Activated naive CD8-positive, alpha-beta T cell treated with anti-CD3 and anti-CD28 coated beads, Interleukin-2, amount 50 U/mL, for 24 hours (primary cell): ENCODE measurements around the gene MTMR10.

Experiments
- ATAC-seq: fragments of 150-1000 bp; cut with Tn5 transposase; one replicate; pipeline ENCODE4 v1.10.0; 2021
- DNase-seq: peaks from one replicate; pipeline ENCODE4 v3.0.0; 2021
- H3K27ac Mint-ChIP-seq: one replicate; pipeline ENCODE4 v1.8.0; 2021; ENCODE audit warnings: mild to moderate bottlenecking, mixed read lengths
- H3K27me3 Mint-ChIP-seq: one replicate; pipeline ENCODE4 v1.8.0; 2021; ENCODE audit warnings: mixed read lengths
- H3K36me3 Mint-ChIP-seq: one replicate; pipeline ENCODE4 v1.8.0; 2021; ENCODE audit warnings: low read depth, mixed read lengths
- H3K4me1 Mint-ChIP-seq: one replicate; pipeline ENCODE4 v1.8.0; 2021; ENCODE audit warnings: mixed read lengths
- H3K4me3 Mint-ChIP-seq: one replicate; pipeline ENCODE4 v1.8.0; 2021; ENCODE audit warnings: mild to moderate bottlenecking, moderate library complexity, mixed read lengths
- H3K9me3 Mint-ChIP-seq: one replicate; pipeline ENCODE4 v1.8.0; 2021; ENCODE audit warnings: mixed read lengths

The MTMR10 gene

DNA sequence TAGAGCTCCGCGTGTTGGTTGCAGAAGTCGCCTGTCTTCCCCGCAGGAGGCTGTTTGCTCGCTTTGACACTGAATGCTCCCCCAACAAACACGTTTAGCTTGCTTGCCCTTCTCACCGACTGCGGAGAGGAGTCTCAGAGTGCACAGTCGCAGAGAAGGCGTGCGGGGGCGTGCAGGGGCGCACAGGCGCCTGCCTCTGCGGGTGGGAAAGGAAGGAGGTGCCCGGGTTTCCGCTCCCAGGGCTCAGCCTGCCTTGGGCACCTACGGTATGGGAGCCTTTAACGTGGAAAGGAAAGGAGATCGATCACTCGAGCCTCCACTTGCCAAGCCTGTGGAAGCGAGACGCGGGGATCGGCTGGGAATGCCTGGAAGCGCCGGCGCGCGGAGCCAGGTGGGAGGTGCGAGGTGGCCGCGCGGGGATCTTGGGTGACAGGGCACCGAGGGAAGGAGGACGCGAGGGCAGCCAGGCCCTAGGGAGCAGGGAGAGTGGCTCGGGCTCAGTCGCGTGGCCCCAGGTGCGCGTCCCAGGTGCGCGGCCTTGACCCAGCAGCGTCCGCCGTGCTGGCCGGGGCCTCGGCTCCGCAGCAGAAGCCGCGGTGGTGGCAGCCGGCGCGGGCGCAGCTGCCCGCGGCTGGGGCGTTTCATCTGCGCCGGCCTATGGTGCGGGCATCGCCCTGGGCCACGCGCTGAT is 87.8 kb downstream of the MTMR10 start, which contains the start of gene FAN1:
TSS of gene FAN1 (plus strand) at position 419 of the 691 bp plus-strand sequence. CDS start 749 bp downstream, outside the sequence.
- Mint-ChIP-seq H3K27ac (peak within 1 kb of the TSS; percentile 80), H3K36me3 (peaks cover 33% of the 10 kb centered on the region), H3K27me3 (peaks cover 2% of the 10 kb centered on the region), H3K4me3 (peak within 1 kb of the TSS; percentile 85), H3K4me1 (peaks cover 37% of the 10 kb centered on the region), H3K9me3 (peaks cover 5% of the 10 kb centered on the region)
- ATAC-seq (peak; percentile 92), DNase-seq (peak; percentile 78)

DNA sequence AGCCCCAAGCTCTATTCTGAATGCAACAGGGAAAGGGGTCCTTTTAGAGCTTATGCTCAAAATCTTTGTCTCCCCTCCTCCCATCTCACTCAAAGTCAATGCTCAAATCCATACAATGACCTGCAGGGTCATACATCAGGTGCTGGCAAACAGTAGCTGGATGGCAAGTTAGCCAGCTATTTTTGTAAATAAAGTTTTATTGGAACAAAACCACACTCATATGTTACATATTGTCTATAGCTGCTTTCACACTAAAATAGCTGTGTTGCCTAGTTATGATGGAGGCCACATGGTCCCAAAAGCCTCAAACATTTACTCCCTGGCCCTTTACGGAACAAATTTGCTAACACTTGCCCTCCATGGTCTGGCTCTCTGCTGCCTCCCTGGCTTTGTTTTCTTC is 89.5 kb downstream of the MTMR10 start:
- H3K4me3 Mint-ChIP-seq = no peak overlapping the region
- H3K27ac Mint-ChIP-seq = no peak overlapping the region
- ATAC-seq (no peak), DNase-seq (no peak)
- peaks cover 25% of the 10 kb centered on the region for H3K36me3 Mint-ChIP-seq
- H3K27me3 Mint-ChIP-seq = peaks cover 2% of the 10 kb centered on the region
- H3K9me3 Mint-ChIP-seq = peaks cover 5% of the 10 kb centered on the region
- H3K4me1 Mint-ChIP-seq = peaks cover 34% of the 10 kb centered on the region

DNA sequence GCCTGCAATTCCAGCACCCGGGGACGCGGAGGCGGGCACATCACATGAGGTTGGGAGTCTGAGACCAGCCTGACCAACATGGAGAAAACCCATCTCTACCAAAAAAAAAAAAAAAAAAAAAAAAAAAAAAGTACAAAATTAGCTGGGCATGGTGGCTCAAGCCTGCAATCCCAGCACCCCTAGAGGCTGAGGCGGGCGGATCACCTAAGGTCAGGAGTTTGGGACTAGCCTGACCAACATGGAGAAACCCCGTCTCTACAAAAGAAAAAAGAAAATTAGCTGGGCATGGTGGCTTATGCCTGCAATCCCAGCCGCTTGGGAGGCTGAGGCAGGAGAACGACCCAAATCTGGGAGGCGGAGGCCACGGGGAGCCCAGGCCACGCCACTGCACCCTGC is 95.2 kb downstream of the MTMR10 start:
- Mint-ChIP-seq H3K4me1 (peaks cover 6% of the 10 kb centered on the region), H3K27ac (no peak overlapping the region)
- no peak for ATAC-seq

DNA sequence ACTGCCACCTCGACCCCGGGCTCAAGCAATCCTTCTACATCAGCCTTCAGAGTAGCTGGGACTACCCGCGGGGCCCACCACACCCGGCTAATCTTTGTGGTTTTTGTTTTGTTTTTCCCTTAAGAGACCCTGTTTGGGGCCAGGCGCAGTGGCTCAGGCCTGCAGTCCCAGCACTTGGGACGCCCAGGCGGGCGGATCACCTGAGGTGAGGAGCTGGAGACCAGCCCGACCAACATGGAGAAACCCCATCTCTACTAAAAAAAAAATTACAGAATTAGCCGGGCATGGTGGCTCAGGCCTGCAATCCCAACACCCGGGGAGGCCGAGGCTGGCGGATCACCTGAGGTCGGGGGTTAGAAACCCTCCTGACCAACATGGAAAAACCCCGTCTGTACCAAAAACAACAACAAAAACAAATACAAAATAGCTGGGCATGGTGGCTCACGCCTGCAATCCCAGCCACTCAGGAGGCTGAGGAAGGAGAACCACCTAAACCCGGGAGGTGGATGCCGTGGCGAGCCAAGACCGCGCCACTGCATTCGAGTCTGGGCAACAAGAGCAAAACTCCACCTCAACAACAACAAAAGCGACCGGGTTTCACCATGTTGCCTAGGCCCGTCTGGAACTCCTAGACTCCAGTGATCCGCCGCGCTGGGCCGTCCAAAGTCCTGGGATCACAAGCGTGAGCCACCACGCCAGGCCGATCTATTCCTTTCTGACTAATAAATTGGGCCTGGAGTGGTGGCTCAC is 95.8 kb downstream of the MTMR10 start:
- no peak for DNase-seq
- Mint-ChIP-seq H3K4me1 (peaks cover 6% of the 10 kb centered on the region), H3K4me3 (no peak overlapping the region), H3K9me3 (no peaks in the 10 kb centered on the region), H3K27me3 (peaks cover 2% of the 10 kb centered on the region), H3K27ac (no peak overlapping the region), H3K36me3 (no peaks in the 10 kb centered on the region)
- no peak for ATAC-seq

More for the DNA sequence above, 95.2 kb downstream of the MTMR10 start:
- Mint-ChIP-seq H3K9me3 (no peaks in the 10 kb centered on the region), H3K36me3 (no peaks in the 10 kb centered on the region), H3K4me3 (no peak overlapping the region), H3K27me3 (peaks cover 2% of the 10 kb centered on the region)
- no peak for DNase-seq

DNA sequence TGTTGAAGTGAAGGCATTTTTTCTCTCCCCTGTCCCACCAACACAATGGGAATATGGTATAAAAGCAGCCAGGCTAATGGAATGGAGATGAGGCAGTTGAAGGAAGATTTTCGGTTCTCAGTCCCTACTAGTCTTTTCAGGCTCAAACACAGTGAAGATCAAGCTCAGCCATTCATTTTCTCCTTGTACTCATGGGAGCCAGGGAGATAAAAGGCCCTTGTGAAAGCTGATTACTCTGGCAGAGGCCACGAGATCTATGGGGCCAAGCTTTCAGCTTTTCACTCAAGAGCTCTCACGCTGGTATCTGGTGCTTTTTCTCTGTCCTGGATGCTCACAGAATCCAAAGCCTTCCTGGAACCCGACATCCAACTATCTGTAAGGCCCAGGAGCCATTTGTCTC is 102.2 kb downstream of the MTMR10 start:
- Mint-ChIP-seq H3K4me1 (peaks cover 3% of the 10 kb centered on the region), H3K27me3 (no peaks in the 10 kb centered on the region)
- no peak for ATAC-seq

More for the DNA sequence above, 102.2 kb downstream of the MTMR10 start:
- no peaks in the 10 kb centered on the region for H3K36me3 Mint-ChIP-seq
- H3K9me3 Mint-ChIP-seq = no peaks in the 10 kb centered on the region
- DNase-seq = no peak
- H3K4me3 Mint-ChIP-seq = no peak overlapping the region
- no peak overlapping the region for H3K27ac Mint-ChIP-seq
